ENCODE results near the gene NGF.

- TF ChIP-seq CXXC5 (CRISPR knock-in tag; IDR thresholded peaks at IDR 0.05) = no peak
- no peak for TF ChIP-seq CREM (IDR thresholded peaks at IDR 0.05; ENCODE audit: low read depth)
- TF ChIP-seq SMC3 (conservative IDR thresholded peaks at IDR 0.05; ENCODE audit: insufficient read depth, low read depth, low read length) = no peak
- TF ChIP-seq POLR2AphosphoS5 (IDR thresholded peaks at IDR 0.05; ENCODE audit: control insufficient read depth, insufficient read depth, low read depth, low read length) = no peak
- TF ChIP-seq EZH2 (IDR thresholded peaks at IDR 0.05; ENCODE audit: borderline replicate concordance, low read depth, low read length) = no peak
- TF ChIP-seq POLR2A (conservative IDR thresholded peaks at IDR 0.05) = no peak
- no peak for TF ChIP-seq EP300 (IDR thresholded peaks at IDR 0.05; ENCODE audit: low read length)
- TF ChIP-seq, protein P1, sequence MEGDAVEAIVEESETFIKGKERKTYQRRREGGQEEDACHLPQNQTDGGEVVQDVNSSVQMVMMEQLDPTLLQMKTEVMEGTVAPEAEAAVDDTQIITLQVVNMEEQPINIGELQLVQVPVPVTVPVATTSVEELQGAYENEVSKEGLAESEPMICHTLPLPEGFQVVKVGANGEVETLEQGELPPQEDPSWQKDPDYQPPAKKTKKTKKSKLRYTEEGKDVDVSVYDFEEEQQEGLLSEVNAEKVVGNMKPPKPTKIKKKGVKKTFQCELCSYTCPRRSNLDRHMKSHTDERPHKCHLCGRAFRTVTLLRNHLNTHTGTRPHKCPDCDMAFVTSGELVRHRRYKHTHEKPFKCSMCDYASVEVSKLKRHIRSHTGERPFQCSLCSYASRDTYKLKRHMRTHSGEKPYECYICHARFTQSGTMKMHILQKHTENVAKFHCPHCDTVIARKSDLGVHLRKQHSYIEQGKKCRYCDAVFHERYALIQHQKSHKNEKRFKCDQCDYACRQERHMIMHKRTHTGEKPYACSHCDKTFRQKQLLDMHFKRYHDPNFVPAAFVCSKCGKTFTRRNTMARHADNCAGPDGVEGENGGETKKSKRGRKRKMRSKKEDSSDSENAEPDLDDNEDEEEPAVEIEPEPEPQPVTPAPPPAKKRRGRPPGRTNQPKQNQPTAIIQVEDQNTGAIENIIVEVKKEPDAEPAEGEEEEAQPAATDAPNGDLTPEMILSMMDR (IDR thresholded peaks at IDR 0.05 in 2 of 3, conservative IDR thresholded peaks at IDR 0.05 in 1 of 3; ENCODE audit: insufficient read depth in 2 of 3, low read depth in 1 of 3, low read length in 3 of 3) = no peak
- TF ChIP-seq, protein P2, sequence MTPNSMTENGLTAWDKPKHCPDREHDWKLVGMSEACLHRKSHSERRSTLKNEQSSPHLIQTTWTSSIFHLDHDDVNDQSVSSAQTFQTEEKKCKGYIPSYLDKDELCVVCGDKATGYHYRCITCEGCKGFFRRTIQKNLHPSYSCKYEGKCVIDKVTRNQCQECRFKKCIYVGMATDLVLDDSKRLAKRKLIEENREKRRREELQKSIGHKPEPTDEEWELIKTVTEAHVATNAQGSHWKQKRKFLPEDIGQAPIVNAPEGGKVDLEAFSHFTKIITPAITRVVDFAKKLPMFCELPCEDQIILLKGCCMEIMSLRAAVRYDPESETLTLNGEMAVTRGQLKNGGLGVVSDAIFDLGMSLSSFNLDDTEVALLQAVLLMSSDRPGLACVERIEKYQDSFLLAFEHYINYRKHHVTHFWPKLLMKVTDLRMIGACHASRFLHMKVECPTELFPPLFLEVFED (CRISPR knock-in tag; conservative IDR thresholded peaks at IDR 0.05) = no peak
Observed at GRCh38 chr1:115311474-115311989, 26.5 kb downstream of the NGF start.
